Stimulated activated CD8-positive, alpha-beta memory T cell treated with anti-CD3 and anti-CD28 coated beads, Interleukin-7, amount 100 ng/mL, for 4 hours (primary cell): Measurements from ENCODE around the gene AADACL3.
"Not testable (repeated sequence)": the region's sequence is repeated elsewhere in the genome, so short reads cannot be mapped to it uniquely, and the experiment has no call there.

ENCODE experiments used
- DNase-seq, 2 donors: peaks; one replicate each; pipeline ENCODE4 v3.0.0-alpha.2; 2020; ENCODE audit warnings: low read depth in 2 of 2

The AADACL3 gene

GRCh38 chr1:12715896-12716437, at the start of gene AADACL3:
Gene AADACL3 (plus strand): TSS chr1:12716110. CDS start chr1:12716177, 67 bp downstream.
- DNase-seq: no peak

GRCh38 chr1:12666141-12666735, 49.7 kb upstream of the AADACL3 start:
- no peak for DNase-seq

GRCh38 chr1:12669529-12670068, 46.3 kb upstream of the AADACL3 start:
- DNase-seq: no peak

GRCh38 chr1:12674358-12674757, 41.6 kb upstream of the AADACL3 start:
- no peak for DNase-seq

- not testable (repeated sequence) for DNase-seq
Observed at GRCh38 chr1:12676122-12676521, 39.8 kb upstream of the AADACL3 start.

- no peak for DNase-seq
Observed at GRCh38 chr1:12677565-12677964, 38.3 kb upstream of the AADACL3 start.

GRCh38 chr1:12678350-12678749, 37.6 kb upstream of the AADACL3 start:
- DNase-seq: no peak

- no peak for DNase-seq
Observed at GRCh38 chr1:12678820-12679219, 37.1 kb upstream of the AADACL3 start.

- DNase-seq: no peak
Observed at GRCh38 chr1:12690156-12690555, 25.8 kb upstream of the AADACL3 start.

GRCh38 chr1:12692967-12693782, 22.7 kb upstream of the AADACL3 start:
- no peak for DNase-seq

GRCh38 chr1:12696658-12697057, 19.3 kb upstream of the AADACL3 start:
- DNase-seq: no peak

- no peak for DNase-seq
Observed at GRCh38 chr1:12697397-12697796, 18.5 kb upstream of the AADACL3 start.

GRCh38 chr1:12703821-12704451, 12.0 kb upstream of the AADACL3 start:
- no peak for DNase-seq

GRCh38 chr1:12706061-12706460, 9.8 kb upstream of the AADACL3 start:
- DNase-seq: no peak

- DNase-seq: no peak
Observed at GRCh38 chr1:12708396-12709090, 7.4 kb upstream of the AADACL3 start.

GRCh38 chr1:12709091-12709491, 6.8 kb upstream of the AADACL3 start:
- DNase-seq: no peak

GRCh38 chr1:12709696-12710095, 6.2 kb upstream of the AADACL3 start:
- no peak for DNase-seq

GRCh38 chr1:12711536-12711935, 4.4 kb upstream of the AADACL3 start:
- DNase-seq: no peak

- no peak for DNase-seq
Observed at GRCh38 chr1:12712076-12712475, 3.8 kb upstream of the AADACL3 start.

- DNase-seq: no peak
Observed at GRCh38 chr1:12712929-12713328, 3.0 kb upstream of the AADACL3 start.

GRCh38 chr1:12713651-12714050, 2.3 kb upstream of the AADACL3 start:
- not testable (repeated sequence) for DNase-seq
